Measurements from ENCODE around the gene HCAR1.

- TF ChIP-seq CTCF (IDR thresholded peaks at IDR 0.05; ENCODE audit: low read depth, low read length, missing input control) (no peak), MAX (IDR thresholded peaks at IDR 0.05) (no peak), EGR1 (IDR thresholded peaks at IDR 0.05; ENCODE audit: low read depth in 2 of 2) (no peak), ATF3 (IDR thresholded peaks at IDR 0.05) (no peak), SP1 (IDR thresholded peaks at IDR 0.05) (no peak), TAF1 (conservative IDR thresholded peaks at IDR 0.05) (no peak)
Measured at GRCh38 chr12:122732611-122733010, 2.0 kb upstream of the HCAR1 start.

Data from liver (tissue), 3 donors.